ENCODE results near the gene ATP11A. TPM values are rescaled to one million over a fixed set of nuclear protein-coding genes. Genes with fewer than 3 reads are reported as not detected.

Gene ATP11A
- total and polyA plus RNA-seq, 10 donors, result 2.7 to 91.3 (median 59.1) TPM

- Histone ChIP-seq H3K9me3 (no peaks in the 10 kb centered on the region), H3K4me1 (peaks cover 0 to 14% (median 5%) of the 10 kb centered on the region in 6 donors), H3K27me3 (replicated peaks in 1 of 7) (no peaks in the 10 kb centered on the region), H3K36me3 (peaks cover 0 to 46% (median 3%) of the 10 kb centered on the region in 6 donors), H3K27ac (no peak overlapping the region), H3K4me3 (no peak overlapping the region)
- no peak for DNase-seq
- intact Hi-C loops (cut with DNase I; ENCODE audit: low total_unique reads), result no loop called here
- TF ChIP-seq POLR2A (IDR thresholded peaks at IDR 0.05) (no peak), POLR2AphosphoS5 (IDR thresholded peaks at IDR 0.05) (no peak), CTCF (IDR thresholded peaks at IDR 0.05 in 8 of 11, conservative IDR thresholded peaks at IDR 0.05 in 3 of 11) (no peak)
- WGBS, 5 donors, result 96 to 99% (median 98%) methylated on average over 23 to 26 of the region's 26 CpGs
Measured at GRCh38 chr13:112793545-112794445, 104.0 kb downstream of the ATP11A start.

- TF ChIP-seq POLR2AphosphoS5 (IDR thresholded peaks at IDR 0.05), result no peak
- TF ChIP-seq CTCF (IDR thresholded peaks at IDR 0.05 in 8 of 11, conservative IDR thresholded peaks at IDR 0.05 in 3 of 11), result no peak
- TF ChIP-seq POLR2A (IDR thresholded peaks at IDR 0.05), result no peak
Measured at GRCh38 chr13:112795277-112795676, 105.4 kb downstream of the ATP11A start.

GRCh38 chr13:112796190-112796915 lies 106.5 kb downstream of the ATP11A start:
- Histone ChIP-seq H3K4me1 (peaks cover 0 to 14% (median 5%) of the 10 kb centered on the region in 6 donors), H3K4me3 (no peak overlapping the region), H3K27ac (no peak overlapping the region), H3K36me3 (peaks cover 0 to 21% (median 3%) of the 10 kb centered on the region in 6 donors), H3K27me3 (replicated peaks in 1 of 7) (no peaks in the 10 kb centered on the region), H3K9me3 (peaks cover 0 to 13% (median 6%) of the 10 kb centered on the region in 8 donors)
- no peak for TF ChIP-seq CTCF (IDR thresholded peaks at IDR 0.05 in 8 of 11, conservative IDR thresholded peaks at IDR 0.05 in 3 of 11)
- TF ChIP-seq POLR2AphosphoS5 (IDR thresholded peaks at IDR 0.05), result no peak
- TF ChIP-seq POLR2A (IDR thresholded peaks at IDR 0.05), result no peak
- intact Hi-C loops (cut with DNase I; ENCODE audit: low total_unique reads), result no loop called here
- DNase-seq, result no peak
- WGBS, 5 donors, result 95% methylated on average over 9 of the region's 9 CpGs

More at GRCh38 chr13:112795277-112795676, 105.4 kb downstream of the ATP11A start:
- no peak for DNase-seq
- H3K27ac ChIP-seq, result no peak overlapping the region
- peaks cover 0 to 13% (median 6%) of the 10 kb centered on the region in 8 donors for H3K9me3 ChIP-seq
- intact Hi-C loops (cut with DNase I; ENCODE audit: low total_unique reads), result no loop called here
- peaks cover 0 to 14% (median 5%) of the 10 kb centered on the region in 6 donors for H3K4me1 ChIP-seq
- H3K4me3 ChIP-seq, result no peak overlapping the region
- H3K36me3 ChIP-seq, result peaks cover 0 to 32% (median 3%) of the 10 kb centered on the region in 6 donors
- H3K27me3 ChIP-seq (replicated peaks in 1 of 7), result no peaks in the 10 kb centered on the region
- 87 to 91% (median 88%) methylated on average over 4 of the region's 4 CpGs for WGBS, 5 donors
